SH-SY5Y (cell line): ENCODE measurements around the gene CAPS2.

Source experiments
- GATA2 ChIP-seq: IDR thresholded peaks from 2 replicates; pipeline ENCODE4 v1.6.1; 2011; ENCODE audit warnings: mild to moderate bottlenecking, low read depth, low read length
- GATA3 ChIP-seq: IDR thresholded peaks from 2 replicates; pipeline ENCODE4 v1.6.1; 2011; ENCODE audit warnings: low read depth, mild to moderate bottlenecking, low read length, moderate library complexity

- TF ChIP-seq GATA3 = no peak
- TF ChIP-seq GATA2 = no peak
These were observed 27.9 kb downstream of the CAPS2 start for GRCh38 chr12:75302225-75302624.
